Middle frontal gyrus (tissue), 1 donor: Measurements from ENCODE around the gene IL10RB.
"Not testable (repeated sequence)": the region's sequence is repeated elsewhere in the genome, so short reads cannot be mapped to it uniquely, and the experiment has no call there.

ENCODE experiments used
- DNase-seq: peaks from one replicate; pipeline ENCODE4 v3.0.0-alpha.2; 2015; ENCODE audit warnings: low spot score; ENCODE audit errors: extremely low spot score

The IL10RB gene

DNA sequence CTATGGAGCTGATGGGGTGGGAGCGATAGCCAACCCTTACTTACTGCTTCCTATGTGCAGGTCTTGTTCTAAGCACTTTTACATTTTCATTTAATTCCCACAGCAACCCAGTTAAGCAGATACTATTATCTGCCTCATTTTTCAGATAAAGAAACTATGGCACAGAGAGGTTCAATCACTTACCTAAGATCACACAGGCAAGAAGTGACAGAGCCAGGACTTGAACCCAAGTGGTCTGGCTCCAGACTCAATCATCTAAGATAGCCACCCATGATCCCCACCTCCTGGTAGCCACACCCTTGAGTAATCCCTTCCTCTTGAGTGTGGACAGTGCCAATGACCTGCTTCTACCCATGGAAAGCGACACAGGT lies 35.5 kb downstream of the IL10RB start:
- no peak for DNase-seq

DNA sequence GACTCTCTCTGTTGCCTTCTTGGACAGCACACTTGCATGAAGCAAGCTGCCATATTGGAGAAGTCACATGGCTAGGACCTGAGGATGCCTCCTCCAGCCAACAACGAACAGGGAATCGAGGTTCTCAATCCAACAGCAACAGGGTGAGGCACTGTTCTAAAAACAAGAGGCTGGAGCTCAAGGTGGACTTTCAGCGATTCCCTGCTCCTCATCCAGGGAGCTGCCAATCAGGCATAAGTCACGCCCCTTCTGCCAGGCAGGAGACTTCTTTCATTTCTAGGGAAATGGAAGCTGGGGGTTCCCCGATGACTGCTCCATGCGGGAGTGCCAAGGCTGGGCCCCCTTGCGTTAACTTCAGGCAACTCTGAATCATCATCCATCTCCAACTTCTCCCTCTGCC lies 35.9 kb downstream of the IL10RB start:
- DNase-seq = no peak

DNA sequence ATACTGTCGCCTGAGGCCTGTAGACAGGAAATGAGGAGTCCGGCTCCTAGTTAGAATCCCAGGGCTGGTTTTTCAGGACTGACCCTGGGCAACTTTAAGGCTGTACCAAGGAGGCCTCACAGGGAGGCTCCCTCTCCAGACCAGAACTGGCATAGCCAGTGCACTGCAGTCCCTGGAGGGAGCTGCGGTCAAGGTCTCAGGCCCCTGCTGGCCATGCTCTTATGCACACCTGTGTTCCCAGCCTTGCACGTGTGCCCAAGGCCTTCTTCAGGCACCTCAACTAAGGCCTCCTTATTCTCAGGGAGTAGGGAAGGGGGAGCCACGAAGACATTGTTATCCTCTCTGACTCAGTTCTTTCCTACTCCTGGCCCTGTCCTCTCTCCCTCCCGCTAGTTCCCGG lies 36.6 kb downstream of the IL10RB start:
- no peak for DNase-seq

DNA sequence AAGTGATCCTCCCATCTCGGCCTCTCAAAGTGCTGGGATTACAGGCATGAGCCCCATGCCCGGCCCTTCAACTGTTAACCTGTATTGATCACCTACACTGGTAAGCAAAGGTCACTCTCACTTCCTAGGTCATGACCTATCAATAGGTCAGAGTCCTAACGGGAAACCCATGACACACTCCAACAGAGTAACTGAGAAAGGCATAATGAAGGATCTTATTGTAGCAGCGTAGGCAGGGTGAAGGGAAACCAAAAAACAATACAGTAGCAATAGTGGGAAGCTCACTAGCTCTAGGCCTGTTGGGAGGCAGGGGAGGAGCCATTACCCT lies 39.1 kb downstream of the IL10RB start:
- DNase-seq = no peak

DNA sequence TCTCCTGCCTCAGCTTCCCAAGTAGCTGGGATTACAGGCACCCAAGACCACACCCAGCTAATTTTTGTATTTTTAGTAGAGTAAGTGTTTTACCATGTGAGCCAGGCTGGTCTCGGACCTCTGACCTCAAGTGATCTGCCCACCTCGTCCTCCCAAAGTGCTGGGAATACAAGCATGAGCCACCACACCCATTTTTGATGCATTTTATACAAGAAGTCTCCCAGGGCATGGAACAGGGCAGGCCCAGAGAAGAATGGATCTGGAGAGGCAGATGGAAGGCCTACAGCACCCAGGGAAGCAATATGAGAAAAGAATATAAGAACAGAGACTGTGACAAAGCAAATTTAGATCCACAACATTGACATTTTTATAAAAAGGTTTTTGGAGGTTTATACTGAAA lies 39.8 kb downstream of the IL10RB start:
- no peak for DNase-seq

DNA sequence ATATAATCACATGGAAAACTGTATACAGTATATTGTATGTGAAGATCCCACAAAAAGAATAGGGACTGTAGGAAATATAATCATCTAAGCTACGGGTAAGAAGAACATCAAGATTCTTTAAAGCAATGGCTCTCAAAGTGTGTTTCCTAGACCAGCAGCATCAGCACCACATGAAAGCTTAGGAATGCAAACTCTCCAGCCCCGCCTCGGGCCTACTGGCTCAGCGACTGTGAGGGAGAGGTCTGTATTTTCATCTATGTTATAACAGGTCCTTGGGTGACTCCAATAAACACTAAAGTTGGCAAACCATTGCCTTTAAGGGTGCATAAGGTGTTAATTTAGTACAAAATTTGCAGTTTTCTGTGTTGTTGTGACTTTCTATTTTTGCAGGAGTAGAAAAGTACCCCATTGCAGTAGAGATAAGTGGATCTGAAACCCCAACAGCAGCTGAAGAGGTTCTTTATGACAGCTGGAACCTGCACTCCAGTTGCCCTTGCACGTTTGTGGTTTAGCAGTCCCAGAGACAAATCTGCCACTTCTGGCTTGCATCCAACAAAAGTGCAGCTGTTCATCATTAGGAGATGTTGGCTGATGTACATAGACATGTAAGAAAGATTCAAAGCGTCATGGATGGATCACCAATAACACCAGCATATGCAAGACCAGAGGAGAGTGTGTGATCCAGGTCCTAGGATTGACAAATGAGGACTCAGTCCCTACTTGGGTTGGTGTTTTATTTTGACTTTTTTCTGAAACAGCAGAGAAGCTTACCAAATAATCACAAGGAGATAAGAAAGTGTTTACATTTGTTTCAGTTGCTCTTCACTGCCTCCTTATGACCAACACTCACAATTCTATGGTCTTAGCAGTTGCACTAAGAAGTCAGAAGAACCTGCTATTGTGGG lies 42.7 kb downstream of the IL10RB start:
- no peak for DNase-seq

DNA sequence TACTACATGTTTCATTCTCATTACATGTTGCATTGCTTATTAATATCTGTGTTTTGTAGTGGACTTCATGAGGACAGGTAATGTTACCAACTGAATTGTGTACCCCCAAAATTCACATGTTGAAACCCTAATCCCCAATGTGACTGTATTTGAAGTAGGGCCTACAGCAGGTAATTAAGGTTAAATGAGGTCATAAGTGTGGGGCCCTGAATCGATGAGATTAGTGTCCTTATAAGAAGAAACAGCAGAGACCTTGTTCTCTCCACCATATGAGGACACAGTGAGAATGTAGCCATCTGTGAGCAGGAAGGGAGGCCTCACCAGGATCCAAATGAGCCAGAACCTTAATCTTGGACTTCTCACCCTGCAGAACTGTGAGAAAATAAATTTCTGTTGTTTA lies 43.6 kb downstream of the IL10RB start:
- no peak for DNase-seq

DNA sequence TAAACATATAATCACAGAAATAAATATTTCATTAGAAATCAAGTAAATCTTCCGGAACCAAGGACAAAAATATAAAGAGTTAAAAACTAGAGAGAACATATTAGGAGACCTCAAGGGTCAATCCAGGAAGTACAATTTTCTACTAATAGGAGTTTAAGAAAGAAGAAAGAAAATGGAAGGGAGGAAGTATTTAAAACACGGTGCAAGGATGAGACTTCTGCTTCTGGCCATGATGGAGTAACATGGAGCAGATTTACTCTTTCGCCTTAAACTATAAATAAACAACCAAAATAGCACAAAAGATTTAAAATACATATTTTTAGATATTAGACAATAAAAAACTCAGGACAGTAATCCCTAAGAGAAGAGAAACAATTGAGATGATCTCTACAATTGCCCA lies 46.0 kb downstream of the IL10RB start:
- no peak for DNase-seq

DNA sequence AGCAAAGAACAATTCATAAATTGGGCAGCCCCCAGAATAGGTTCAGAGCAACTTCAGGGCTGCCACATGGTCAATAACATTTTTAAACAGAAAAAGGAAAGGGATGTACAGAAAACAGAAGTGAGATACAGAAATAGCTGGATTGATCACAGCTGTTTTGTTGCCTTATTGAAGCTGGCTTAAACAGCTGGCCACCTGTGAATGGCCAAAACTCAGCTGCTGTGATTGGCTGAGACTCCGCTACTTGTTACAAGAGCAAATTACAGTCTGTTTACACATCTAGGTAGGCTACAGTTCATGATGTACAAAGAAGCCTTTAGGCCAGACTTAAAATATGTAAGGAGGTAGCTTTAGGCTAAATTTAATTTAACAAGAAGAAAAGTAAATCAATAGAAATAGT lies 47.0 kb downstream of the IL10RB start:
- DNase-seq = no peak

DNA sequence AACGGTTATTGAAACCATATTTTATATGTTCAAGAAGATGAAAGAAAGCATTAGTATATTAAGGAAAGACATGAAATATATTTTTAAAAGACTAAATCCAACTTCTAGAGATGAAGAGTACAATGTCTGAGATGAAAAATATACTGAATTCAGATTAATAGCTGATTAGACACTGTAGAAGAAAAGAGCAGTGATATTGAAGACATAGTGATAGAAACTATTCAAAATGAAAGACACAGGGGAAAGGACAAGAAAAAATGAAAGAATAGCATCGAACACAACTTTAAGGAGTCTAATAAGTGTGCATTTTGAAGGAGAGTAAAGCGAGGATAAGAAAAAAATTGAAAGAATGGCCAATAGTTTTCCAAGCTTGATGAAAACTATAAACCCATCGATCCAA lies 47.4 kb downstream of the IL10RB start:
- DNase-seq = no peak

DNA sequence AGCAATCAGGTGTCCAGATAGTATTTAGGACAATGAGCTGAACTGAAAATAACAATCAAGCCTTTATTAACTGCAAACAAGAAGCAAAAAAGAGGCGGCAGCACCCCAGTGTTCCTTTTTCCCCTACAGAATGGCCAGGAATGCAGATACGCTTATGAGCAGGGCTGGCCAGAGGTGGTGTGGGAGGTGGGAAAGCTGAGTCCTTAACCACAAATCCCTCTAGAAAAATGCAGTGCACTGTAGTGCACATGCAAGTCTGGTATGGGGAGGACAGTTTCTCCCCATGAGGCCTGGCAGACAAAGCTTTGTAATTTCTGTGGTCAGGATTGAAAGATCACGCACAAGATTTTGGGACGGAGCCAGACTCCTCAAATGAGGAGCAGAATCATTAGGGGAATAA lies 47.9 kb downstream of the IL10RB start:
- no peak for DNase-seq

DNA sequence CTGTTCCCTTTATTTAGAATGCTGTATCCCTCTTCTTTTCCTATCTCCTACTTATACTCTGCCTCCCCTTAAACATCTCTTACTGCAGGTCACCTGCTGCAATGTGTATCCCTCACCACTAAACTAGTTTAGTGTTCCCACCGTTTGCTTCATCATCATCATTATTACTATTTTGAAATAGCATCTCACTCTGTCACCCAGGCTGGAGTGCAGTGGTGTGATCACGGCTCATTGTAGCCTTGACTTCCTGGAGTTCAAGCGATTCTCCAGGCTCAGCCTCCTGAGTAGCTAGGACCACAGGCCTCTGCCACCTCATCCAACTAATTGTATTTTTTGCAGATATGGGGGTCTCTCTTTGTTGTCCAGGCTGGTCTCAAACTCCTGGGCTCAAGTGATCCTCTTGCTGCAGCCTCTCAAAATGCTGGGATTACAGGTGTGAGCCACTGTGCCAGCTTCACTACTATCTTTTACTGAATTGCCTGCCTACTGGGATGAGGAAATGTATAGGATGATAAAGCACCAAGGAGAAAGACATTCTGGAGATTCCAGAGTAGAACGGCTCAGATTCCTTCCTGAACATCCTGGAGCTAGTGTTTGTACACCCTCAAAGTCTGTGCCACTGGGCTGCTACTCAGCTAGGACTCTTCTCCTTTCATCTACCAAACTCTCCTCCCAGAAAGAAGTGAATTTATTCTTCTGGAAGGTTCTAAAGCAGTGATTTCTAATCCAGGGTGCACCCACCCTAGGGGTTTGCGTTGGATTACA lies 50.0 kb downstream of the IL10RB start:
- DNase-seq = no peak

DNA sequence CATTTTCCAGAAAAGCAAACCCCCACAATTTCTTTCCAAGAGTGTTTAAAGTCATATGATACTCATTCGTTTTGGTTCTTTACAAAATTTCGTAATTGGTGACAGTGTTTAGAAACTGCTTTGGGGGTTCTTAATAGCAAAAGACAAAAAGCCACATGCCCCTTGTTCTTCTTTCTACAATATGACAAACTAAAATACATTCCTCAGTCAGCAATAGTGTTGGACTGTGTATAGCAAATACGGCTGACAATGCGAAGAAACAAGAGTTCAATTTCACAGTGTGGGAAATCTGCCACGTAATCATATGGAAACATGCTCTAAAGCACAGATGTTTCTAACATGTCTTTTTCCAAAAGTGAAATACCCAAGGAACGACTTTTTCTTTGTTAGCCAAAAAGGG lies 51.0 kb downstream of the IL10RB start:
- DNase-seq = no peak

DNA sequence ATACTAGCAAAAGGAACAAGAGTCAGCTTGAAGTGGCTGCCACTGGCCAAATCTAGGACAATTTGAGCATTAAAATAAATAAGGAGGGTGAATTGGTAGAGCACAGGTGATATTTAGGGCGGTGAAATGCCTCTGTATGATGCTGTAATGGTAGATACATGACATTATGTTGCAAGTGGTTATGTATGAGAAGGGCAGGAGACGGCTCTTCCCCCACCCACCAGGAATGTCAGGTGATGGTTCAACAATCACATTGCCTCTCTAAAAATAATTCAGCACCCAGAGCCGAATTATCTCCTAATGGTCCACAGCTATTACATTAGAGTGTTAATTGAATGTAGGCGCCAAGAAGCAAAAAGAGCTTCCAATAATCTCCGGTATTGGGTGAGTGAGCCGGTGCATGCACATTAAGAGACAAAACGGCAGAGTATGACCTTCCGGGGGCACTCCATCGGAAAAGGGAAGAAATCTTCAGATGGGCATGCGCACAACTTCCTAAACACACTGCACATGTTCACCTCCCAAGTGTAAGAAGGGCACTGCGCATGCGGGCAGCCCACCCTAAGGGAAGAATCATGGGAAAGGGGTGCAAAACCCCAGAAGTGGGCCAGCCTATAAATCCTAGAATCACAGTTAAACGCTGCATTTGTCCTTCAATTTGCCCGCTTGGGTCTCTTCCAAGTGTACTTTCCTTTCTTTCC lies 51.8 kb downstream of the IL10RB start:
- no peak for DNase-seq

DNA sequence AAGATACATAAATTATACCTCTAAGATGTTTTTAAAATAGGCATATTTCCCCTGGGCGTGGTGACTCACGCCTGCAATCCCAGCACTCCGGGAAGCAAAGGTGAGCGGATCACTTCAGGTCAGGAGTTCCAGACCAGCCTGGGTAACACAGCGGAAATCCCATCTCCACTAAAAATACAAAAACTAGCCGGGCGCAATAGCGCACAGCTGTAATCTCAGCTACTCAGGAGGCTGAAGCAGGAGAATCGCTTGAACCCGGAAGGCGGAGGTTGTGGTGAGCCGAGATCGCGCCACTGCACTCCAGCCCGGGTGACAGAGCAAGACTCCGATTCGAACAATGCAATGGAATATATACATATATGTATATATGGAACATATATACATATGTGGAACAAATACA lies 54.8 kb downstream of the IL10RB start:
- not testable (repeated sequence) for DNase-seq

DNA sequence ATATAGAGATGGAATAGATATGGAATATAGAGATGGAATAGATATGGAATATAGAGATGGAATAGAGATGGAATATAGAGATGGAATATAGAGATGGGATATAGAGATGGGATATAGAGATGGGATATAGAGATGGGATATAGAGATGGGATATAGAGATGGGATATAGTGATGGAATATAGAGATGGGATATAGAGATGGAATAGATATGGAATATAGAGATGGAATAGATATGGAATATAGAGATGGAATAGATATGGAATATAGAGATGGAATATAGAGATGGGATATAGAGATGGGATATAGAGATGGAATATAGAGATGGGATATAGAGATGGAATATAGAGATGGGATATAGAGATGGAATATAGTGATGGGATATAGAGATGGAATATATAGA lies 57.4 kb downstream of the IL10RB start:
- not testable (repeated sequence) for DNase-seq

DNA sequence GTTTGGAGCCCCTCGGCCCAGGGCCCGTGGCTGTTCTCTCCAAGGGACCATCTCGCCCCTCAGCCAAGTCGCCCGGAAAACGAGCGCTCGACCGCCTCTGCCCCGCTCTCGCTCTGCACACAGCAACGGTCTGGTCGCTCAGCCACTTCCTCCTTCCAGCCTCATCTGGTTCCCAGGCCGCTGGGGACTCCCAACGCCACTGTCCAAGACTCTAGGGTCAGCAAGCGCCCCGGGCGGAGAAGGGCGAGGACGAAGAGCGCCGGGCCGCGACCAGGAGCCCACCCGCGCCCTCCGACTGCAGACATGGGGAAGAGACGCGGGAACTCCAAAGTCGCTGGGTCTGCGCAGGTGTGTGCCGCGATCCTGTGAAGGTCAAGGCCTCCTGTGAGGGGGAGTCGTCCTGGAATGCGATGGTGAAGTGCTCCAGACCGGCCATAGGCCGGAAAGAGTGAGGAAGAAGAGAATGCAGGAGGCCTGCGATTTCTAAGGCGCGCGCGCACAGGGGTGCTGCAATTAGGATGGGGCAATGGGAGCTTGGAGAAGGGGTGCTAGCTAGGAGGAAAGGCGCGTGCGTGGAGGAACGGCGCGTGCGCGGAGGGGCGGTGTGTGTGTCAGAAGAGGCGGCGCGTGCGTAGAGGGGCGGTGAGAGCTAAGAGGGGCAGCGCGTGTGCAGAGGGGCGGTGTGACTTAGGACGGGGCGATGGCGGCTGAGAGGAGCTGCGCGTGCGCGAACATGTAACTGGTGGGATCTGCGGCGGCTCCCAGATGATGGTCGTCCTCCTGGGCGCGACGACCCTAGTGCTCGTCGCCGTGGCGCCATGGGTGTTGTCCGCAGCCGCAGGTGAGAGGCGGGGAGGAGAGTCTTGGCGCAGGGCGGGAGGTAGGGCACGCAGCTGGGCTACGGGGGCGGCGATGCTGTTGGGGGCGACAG lies 58.4 kb downstream of the IL10RB start, which contains the start of gene IFNAR1:
Gene IFNAR1, plus strand, starts transcription at position 680 of the 931 bp plus-strand sequence. Its CDS starts 86 bp downstream, at position 766.
- DNase-seq = peak; percentile 99

DNA sequence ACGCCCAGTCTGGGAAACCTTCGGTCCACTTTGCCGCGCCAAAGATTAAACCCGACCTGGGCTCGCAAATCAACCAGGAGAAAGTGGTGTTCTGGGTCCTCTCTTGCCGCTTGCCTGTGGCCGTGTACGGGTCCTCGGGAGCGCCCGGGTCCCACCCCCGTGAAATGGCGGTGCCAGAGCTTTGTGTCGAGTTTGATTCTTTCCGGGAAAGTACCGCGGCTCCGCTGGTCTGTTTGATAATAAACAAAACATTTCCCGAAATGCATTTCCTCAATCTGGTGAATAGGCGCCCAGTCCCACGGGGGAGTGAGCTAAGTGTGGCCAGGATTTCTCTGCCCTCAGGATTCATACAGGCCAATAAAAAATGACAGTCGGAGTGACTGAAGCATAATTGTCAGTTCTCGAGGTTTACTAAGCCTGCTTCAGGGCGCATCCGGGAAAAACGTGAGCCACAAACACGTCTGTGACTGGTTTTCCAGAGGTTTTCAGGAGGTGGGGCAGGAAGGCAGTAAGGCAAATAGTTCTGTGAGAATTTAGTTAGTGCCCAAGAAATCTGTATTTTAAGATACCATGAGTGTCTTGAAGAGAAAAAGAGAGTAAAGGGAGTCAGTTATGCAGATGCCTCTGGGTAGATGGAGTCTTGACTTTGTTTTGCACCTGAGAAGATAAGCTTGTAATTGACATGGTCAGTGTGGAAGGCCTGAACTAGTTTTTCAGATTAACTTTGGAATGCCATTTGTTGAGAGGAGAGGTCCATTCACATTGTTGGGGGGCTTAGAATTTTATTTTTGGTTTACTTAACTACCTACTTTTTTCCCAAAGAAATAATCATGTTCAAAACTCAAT lies 59.3 kb downstream of the IL10RB start:
- no peak for DNase-seq

DNA sequence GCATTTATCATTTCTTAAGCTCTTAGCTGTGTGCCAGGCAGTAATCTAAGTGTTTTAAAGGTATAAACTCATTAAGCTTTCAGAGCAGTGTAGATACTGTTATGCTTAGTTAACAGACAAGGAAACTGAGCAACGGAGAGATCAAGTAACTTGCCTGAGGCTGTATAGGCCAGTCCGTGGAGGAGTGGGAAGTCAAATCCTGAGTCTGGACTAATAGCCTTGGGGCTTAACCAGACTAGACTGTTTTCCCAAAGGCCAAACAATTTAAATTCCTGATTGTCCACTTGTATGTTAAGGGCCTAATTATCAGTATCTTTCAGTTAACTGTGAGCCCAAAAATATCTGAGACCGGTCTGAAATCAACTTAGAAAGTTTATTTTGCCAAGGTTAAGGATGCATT lies 61.2 kb downstream of the IL10RB start:
- DNase-seq = no peak

DNA sequence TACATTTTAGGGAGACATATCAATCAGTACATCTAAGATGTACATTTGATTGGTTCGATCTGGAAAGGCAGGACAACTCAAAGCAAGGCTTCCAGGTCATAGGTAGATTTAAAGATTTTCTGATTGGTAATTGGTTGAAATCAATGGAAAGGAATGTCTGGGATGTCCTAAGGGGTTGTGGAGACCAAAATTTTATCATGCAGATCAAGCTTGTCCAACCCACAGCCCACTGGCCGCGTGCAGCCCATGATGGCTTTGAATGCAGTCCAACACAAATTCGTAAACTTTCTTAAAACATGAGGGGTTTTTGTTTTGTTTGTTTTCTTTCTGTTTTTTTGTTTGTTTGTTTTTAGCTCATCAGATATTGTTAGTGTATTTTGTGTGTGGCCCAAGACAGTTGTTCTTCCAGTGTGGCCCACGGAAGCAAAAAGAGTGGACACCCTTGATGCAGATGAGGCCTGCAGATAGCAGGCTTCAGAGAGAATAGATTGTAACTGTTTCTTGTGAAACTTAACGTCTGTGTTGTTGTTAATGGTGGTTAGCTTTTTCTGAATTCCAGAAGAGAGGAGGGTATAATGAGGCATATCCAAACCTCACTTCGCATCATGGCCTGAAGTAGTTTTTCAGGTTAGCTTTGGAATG lies 61.7 kb downstream of the IL10RB start:
- no peak for DNase-seq
